IPS-15b (cell line): ENCODE measurements around the gene C2orf81.
A peak's percentile ranks its signal among the peaks of the same experiment; 100 is the strongest.
"Not testable (repeated sequence)": the region's sequence is repeated elsewhere in the genome, so short reads cannot be mapped to it uniquely, and the experiment has no call there.

Experiments used
- H3K27me3 ChIP-seq: one replicate; pipeline ENCODE4 v1.6.1; 2013; ENCODE audit warnings: low read length; ENCODE audit not compliant: control insufficient read depth, insufficient read depth
- H3K36me3 ChIP-seq: one replicate; pipeline ENCODE4 v1.6.1; 2013; ENCODE audit warnings: low read length; ENCODE audit not compliant: control insufficient read depth, insufficient read depth
- H3K4me1 ChIP-seq: one replicate; pipeline ENCODE4 v1.6.1; 2013; ENCODE audit warnings: mild to moderate bottlenecking, low read length; ENCODE audit not compliant: control insufficient read depth, insufficient read depth
- H3K4me3 ChIP-seq: one replicate; pipeline ENCODE4 v1.5.1; 2013; ENCODE audit warnings: low read depth, low read length
- H3K9ac ChIP-seq: one replicate; pipeline ENCODE4 v1.6.1; 2013; ENCODE audit warnings: low read depth, mild to moderate bottlenecking, low read length
- H3K9me3 ChIP-seq: one replicate; pipeline ENCODE4 v1.6.1; 2013; ENCODE audit warnings: mild to moderate bottlenecking, low read length; ENCODE audit not compliant: control insufficient read depth, insufficient read depth

Gene C2orf81

GRCh38 chr2:74427551-74427950 lies 6.1 kb upstream of the C2orf81 start:
- peaks cover 60% of the 10 kb centered on the region for H3K36me3 ChIP-seq
- no peaks in the 10 kb centered on the region for H3K4me1 ChIP-seq
- no peaks in the 10 kb centered on the region for H3K9me3 ChIP-seq
- H3K9ac ChIP-seq: no peak overlapping the region
- H3K4me3 ChIP-seq: no peak overlapping the region
- H3K27me3 ChIP-seq: peaks cover 5% of the 10 kb centered on the region

- no peaks in the 10 kb centered on the region for H3K4me1 ChIP-seq
These were observed 4.9 kb upstream of the C2orf81 start for GRCh38 chr2:74426181-74426758.

GRCh38 chr2:74425523-74425922 lies 4.1 kb upstream of the C2orf81 start:
- Histone ChIP-seq H3K4me3 (no peak overlapping the region), H3K9ac (no peak overlapping the region), H3K27me3 (peaks cover 5% of the 10 kb centered on the region), H3K9me3 (no peaks in the 10 kb centered on the region), H3K36me3 (peaks cover 53% of the 10 kb centered on the region), H3K4me1 (no peaks in the 10 kb centered on the region)

More at GRCh38 chr2:74426181-74426758, 4.9 kb upstream of the C2orf81 start:
- Histone ChIP-seq H3K9ac (no peak overlapping the region), H3K9me3 (no peaks in the 10 kb centered on the region), H3K27me3 (peaks cover 5% of the 10 kb centered on the region), H3K4me3 (no peak overlapping the region), H3K36me3 (peaks cover 56% of the 10 kb centered on the region)

- H3K9me3 ChIP-seq: no peaks in the 10 kb centered on the region
- peaks cover 11% of the 10 kb centered on the region for H3K27me3 ChIP-seq
- peaks cover 48% of the 10 kb centered on the region for H3K36me3 ChIP-seq
- no peaks in the 10 kb centered on the region for H3K4me1 ChIP-seq
- H3K4me3 ChIP-seq: no peak overlapping the region
- no peak overlapping the region for H3K9ac ChIP-seq
These were observed 3.6 kb upstream of the C2orf81 start for GRCh38 chr2:74424995-74425406.

- no peak overlapping the region for H3K9ac ChIP-seq
- H3K9me3 ChIP-seq: no peaks in the 10 kb centered on the region
- peaks cover 11% of the 10 kb centered on the region for H3K27me3 ChIP-seq
These were observed 2.9 kb upstream of the C2orf81 start for GRCh38 chr2:74424139-74424992.

GRCh38 chr2:74423231-74424095 lies 2.0 kb upstream of the C2orf81 start:
- Histone ChIP-seq H3K4me3 (no peak overlapping the region), H3K9me3 (no peaks in the 10 kb centered on the region), H3K27me3 (peaks cover 11% of the 10 kb centered on the region), H3K9ac (no peak overlapping the region), H3K4me1 (no peaks in the 10 kb centered on the region), H3K36me3 (peaks cover 33% of the 10 kb centered on the region)

More at GRCh38 chr2:74424139-74424992, 2.9 kb upstream of the C2orf81 start:
- Histone ChIP-seq H3K36me3 (peaks cover 42% of the 10 kb centered on the region), H3K4me3 (no peak overlapping the region), H3K4me1 (no peaks in the 10 kb centered on the region)

- Histone ChIP-seq H3K4me3 (peak overlapping the region; percentile 89), H3K27me3 (peaks cover 11% of the 10 kb centered on the region)
- not testable (repeated sequence) for H3K9ac ChIP-seq, H3K36me3 ChIP-seq, H3K9me3 ChIP-seq, H3K4me1 ChIP-seq
These were observed 846 bp downstream of the C2orf81 start for GRCh38 chr2:74420443-74421103.

GRCh38 chr2:74420006-74420405 lies 1.4 kb downstream of the C2orf81 start:
- no peaks in the 10 kb centered on the region for H3K4me1 ChIP-seq
- peaks cover 11% of the 10 kb centered on the region for H3K27me3 ChIP-seq
- H3K36me3 ChIP-seq: peaks cover 5% of the 10 kb centered on the region
- no peak overlapping the region for H3K9ac ChIP-seq
- no peak overlapping the region for H3K4me3 ChIP-seq
- no peaks in the 10 kb centered on the region for H3K9me3 ChIP-seq

- no peaks in the 10 kb centered on the region for H3K36me3 ChIP-seq
- no peaks in the 10 kb centered on the region for H3K4me1 ChIP-seq
- H3K27me3 ChIP-seq: peaks cover 11% of the 10 kb centered on the region
- H3K4me3 ChIP-seq: no peak overlapping the region
- H3K9me3 ChIP-seq: no peaks in the 10 kb centered on the region
- no peak overlapping the region for H3K9ac ChIP-seq
These were observed 2.1 kb downstream of the C2orf81 start for GRCh38 chr2:74419345-74419744.

GRCh38 chr2:74418312-74418711 lies 3.1 kb downstream of the C2orf81 start:
- Histone ChIP-seq H3K9ac (no peak overlapping the region), H3K9me3 (no peaks in the 10 kb centered on the region), H3K36me3 (no peaks in the 10 kb centered on the region), H3K4me1 (no peaks in the 10 kb centered on the region), H3K27me3 (peaks cover 9% of the 10 kb centered on the region), H3K4me3 (no peak overlapping the region)

GRCh38 chr2:74417763-74418162 lies 3.7 kb downstream of the C2orf81 start:
- peaks cover 8% of the 10 kb centered on the region for H3K27me3 ChIP-seq
- no peak overlapping the region for H3K4me3 ChIP-seq
- no peaks in the 10 kb centered on the region for H3K4me1 ChIP-seq
- no peak overlapping the region for H3K9ac ChIP-seq
- no peaks in the 10 kb centered on the region for H3K36me3 ChIP-seq
- H3K9me3 ChIP-seq: no peaks in the 10 kb centered on the region
